Peyer's patch (tissue), 4 donors: ENCODE results near the gene PKD1.

ENCODE experiments used
- CTCF ChIP-seq, 6 experiments: fragments of 450-650 bp in 4 of 6; fragments of 200-600 bp in 2 of 6; sonication (generic) in 1 of 6; IDR thresholded peaks; one replicate each; pipeline ENCODE4 v1.5.1; 2017 to 2019; ENCODE audit warnings: antibody characterized with exemption in 6 of 6, mild to moderate bottlenecking in 3 of 6, moderate library complexity in 1 of 6
- POLR2A ChIP-seq, 2 donors: fragments of 450-650 bp; IDR thresholded peaks; one replicate each; pipeline ENCODE4 v1.5.1; 2017; ENCODE audit warnings: antibody characterized with exemption in 2 of 2, mild to moderate bottlenecking in 2 of 2, moderate library complexity in 2 of 2

- TF ChIP-seq POLR2A (IDR thresholded peaks at IDR 0.05) (no peak), CTCF (IDR thresholded peaks at IDR 0.05) (no peak)
Observed at GRCh38 chr16:2081201-2082084, 54.3 kb downstream of the PKD1 start.
